Kasumi-1 (cell line): ENCODE measurements around the gene FGF8.
A peak's percentile ranks its signal among the peaks of the same experiment; 100 is the strongest.

Experiments used
- DNase-seq, 2 experiments: peaks; one replicate each; lab custom pipeline; 2025; lab: John Stamatoyannopoulos, UW

FGF8 gene

GRCh38 chr10:101768791-101769170, 7.1 kb downstream of the FGF8 start:
- no peak for DNase-seq

DNA sequence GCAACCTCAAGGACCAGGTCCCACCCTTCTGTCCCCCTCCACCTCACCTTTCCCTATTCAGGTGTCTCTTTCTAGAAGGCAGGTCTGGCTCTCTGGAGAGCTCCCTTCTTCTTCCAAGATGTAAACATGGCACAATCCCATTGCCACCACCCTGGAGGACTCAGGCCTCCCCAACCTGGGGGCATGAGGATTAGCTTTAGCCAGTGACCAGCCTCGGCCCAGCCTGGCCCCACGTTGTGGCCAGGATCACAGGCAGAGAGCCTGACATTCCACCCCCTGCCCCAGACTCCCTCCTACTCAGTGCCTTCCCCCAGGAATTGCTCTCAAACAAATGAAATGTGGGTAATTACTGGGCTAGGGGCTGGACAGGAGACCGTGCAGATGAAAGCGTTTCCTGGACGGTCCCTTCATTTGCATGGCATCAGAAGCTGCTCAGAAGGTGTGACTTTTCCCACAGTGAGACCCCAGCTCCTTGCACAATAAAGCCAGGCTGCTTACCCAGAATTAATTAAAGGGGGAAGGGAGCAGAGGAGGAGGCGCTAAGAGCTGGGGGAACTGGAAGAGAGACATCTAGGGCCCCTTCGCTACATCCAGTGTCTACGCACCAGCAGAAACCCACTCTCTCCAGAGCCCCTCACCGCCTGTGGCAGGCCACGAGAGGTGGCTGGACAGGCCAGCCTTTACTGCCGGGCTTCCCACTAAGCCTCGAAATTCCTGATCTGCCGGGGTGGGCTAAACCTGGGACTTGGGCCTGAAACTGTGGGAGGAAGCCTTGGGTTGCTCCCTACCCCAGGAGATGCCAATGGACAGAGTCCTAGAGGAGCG, 7.7 kb downstream of the FGF8 start:
- no peak for DNase-seq

- no peak for DNase-seq
These were observed 8.3 kb downstream of the FGF8 start for GRCh38 chr10:101767600-101767945.

DNA sequence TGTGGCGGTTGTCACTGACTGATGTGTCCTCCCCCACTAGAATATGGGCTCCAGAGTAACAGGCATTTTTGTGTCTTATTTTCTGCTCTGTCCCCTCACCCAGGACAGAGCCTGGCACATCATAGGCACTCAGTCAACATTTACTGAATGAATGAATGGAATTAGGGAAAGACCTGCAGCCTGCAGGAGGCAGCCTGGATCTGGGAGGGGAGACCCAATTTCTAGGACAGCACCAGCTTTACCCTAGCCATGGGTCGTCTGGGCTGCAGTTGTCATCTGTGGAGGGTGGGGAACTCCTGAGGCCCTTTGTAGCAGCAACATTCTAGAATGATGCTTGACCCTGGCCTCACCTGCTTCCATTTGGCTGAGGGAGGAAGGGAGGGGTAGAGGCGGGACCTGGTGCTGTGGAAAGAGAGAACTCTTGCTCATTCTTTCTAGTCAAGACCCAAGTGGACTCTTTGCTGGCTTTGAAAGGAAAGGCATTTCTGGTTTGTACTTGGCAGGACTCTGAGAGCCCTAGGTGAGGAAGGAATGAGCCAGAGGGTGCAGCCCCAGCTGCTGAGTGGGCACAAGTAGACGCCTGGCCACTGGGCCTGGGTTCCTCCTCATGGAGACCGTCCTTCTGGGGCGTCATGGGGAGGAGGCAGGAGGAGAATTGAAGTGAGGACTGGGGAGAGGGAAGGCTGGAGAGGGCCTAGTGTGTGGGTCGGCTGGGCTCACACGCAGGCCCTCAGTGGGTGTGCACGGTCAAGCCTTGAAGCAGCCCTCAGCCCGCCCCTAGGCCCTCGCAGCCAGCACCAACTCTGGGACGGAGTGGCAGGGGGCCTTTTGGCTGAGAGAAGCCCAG, 8.9 kb downstream of the FGF8 start:
- no peak for DNase-seq

DNA sequence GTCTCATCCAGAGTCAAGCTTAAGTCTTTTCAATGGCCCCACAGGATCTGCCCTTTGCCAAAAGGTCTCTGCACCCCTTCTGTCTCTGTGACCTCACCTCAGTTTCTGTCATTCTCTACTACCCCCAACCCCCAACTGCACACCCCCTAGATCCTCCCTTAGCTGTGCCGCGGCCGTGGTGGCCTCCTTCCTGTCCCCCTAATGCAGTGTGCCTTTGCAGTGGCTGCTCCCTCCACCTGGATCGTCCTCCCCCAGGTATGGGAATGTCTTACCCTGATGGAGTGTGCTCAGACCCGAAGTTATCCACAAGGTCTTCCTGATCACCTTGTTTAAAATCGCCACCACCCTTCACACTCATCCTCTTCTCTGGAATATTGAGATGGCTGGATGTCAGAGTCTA, 9.6 kb downstream of the FGF8 start:
- no peak for DNase-seq

DNA sequence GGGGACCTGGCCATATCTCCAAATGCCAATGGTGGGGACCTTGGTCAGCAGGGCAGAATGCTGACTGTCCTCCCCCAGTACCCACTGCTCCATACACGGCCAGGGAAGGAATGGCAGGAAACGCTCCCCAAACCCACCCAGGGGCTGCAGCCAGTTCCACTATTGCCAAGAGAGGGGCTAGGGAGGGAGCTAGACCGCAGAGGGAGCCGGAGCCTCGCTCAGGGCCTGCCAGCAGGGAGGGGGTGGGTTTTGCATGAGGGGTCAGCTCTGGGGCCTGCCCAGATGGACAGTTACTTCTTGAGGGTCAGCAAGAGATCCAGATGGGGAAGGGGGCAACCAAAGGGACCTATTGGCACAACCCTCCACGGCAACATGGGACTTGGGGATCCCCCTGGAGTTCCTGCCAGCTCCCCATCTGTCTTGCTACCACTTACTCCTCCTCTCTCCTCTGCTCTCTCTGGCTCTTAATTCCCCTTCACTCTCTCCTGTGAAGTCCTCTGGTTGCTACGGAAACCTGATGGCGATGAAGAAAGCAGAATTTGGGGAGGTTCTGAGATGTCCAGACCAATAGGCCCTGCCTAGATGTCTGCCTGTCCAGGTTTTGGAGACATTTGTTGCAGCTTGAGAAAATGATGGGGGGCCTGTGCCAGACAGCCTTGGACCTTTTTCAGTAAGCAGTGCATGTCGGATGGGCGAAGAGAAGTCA, 12.6 kb downstream of the FGF8 start:
- no peak for DNase-seq

GRCh38 chr10:101762736-101763135, 13.2 kb downstream of the FGF8 start:
- DNase-seq: no peak

DNA sequence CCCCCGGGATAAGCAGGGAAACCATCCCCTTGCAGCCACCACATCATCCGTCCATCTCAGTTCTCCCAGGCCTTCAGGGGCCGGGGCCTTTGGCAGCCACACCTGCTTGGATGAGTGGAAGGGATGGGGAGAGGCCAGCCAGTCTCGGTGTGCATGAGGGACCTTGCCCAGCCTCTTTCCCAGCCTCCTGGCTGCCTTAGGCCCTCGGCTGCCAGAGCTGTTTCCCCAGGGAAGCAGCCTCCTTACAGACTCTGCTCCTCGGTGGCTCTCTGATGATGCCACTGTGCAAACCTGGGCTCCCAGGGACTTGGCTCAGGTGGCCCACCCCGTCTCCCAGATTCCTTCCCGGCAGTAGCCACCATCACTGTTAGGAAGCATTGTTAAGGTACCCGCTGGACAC, 14.7 kb downstream of the FGF8 start:
- no peak for DNase-seq

- DNase-seq: no peak
These were observed 15.4 kb downstream of the FGF8 start for GRCh38 chr10:101760510-101760909.

DNA sequence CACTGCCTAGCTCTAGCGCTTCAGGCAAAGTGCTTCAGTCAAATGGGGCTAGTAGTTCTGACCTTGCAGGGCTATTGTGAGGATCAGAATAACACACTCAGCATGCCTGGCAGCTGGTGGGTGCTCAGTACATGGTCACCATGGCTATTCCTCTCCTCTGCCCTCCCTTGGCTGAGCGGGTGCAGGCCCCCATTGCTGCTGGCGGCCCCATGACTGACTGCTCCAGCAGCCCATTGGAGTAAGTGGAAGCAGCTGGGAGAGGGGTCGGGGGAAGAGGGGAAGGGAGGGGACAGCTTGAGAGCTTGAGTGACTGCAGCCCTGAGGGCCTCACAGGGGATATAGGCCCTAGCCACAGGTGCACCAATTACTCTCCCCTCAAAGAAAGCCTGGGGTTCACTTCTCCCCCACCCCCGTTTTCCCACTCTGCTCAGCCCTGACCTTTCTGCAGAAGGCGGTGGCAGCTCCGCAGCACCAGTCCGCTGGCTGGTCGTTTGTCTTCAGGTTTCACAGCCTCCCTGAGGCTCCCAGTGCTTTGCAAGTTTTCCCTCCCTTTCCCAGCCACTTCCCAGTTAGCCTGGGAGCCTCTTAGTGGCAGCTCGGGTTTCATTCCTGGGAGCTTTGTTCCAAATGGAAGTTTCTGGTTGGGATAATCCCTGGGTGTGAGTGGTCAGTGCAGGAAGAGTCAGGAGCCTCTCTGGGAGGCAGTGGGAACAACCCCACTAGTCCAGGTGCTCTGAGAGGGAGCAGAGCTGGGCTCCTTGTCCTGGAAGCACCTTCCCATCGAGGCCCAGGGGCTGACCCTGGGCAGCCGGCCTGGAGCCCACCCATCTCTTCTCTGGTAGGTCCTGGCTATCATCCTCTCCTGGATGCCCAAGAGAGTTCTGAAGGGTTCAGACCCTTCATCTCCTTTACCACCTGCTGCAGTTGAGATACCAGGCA, 16.3 kb downstream of the FGF8 start:
- no peak for DNase-seq

- no peak for DNase-seq
These were observed 17.1 kb downstream of the FGF8 start for GRCh38 chr10:101758858-101759257.

GRCh38 chr10:101752241-101752640, 23.7 kb downstream of the FGF8 start:
- DNase-seq: no peak

GRCh38 chr10:101749047-101750016, 26.6 kb downstream of the FGF8 start:
- no peak for DNase-seq

DNA sequence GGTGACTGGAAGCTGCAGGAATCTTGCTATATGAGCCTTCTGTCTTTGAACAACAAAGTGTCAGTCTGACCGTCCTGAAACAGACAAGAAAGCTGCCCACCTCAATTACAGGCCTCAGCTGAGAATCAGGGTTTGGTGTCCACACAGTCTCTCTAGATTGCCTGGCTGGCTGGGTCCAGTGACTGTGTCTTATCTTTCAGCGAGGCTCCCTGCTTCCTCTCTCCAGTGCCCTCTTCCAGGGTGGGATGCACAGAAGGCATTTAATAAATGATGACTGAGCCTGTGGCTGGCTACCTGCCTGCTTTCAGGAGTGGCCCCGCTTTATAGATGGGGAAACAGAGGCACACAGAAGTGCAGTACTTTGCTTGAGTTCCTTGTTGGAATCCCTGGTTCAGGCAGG, 27.4 kb downstream of the FGF8 start:
- DNase-seq: no peak

- no peak for DNase-seq
These were observed 30.7 kb downstream of the FGF8 start for GRCh38 chr10:101745074-101745696.

DNA sequence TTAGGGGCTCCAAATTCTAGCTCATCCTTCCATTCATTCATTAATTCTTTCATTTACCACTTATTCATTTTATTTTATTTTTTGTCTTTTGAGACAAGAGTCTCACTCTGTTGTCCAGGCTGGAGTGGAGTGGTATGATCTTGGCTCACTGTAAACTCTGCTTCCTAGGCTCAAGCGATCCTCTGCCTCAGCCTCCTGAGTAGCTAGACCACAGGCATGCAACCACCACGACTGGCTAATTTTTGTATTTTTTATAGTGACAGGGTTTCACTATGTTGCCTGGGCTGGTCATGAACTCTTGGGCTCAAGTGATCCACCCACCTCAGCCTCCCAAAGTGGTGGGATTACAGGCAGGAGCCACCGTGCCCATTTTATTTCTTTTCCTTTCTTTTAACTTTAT, 31.6 kb downstream of the FGF8 start:
- no peak for DNase-seq

DNA sequence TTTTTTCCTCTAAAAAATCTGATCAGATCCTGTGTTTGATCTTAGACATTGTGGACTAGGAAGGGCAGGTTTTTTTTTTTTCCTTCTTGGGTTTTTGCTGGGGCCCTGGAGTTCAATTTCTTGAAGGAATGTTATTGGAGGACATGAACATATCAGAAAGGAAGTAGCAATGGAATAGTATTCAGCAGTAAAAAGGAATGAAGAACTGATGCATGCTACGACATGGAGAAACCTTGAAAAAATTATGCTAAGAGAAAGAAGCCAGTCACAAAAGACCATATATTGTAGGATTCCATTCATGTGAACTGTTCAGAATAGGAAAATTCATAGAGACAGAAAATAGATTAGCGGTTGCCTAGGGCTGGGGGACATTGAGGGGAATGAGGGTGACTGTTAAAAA, 34.0 kb downstream of the FGF8 start:
- DNase-seq: no peak

DNA sequence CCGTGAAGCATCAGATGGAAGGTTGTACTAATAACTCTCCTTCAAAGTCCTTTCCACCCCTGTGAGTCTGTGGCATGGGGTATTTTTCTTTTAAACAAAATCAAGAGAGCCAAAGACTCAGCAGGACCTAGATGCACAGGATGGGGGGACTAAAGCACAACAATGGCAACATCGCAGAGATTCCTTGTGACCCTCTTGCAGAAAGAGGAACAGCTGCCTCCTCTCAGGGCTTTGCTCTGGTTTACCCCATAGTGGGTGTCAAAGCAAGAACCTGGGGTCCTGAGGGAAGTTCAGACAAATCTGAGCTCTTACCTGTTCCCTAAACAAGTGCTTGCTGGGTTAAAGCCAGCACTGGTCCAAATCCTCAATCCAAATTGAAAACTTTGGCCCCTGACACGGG, 39.2 kb downstream of the FGF8 start:
- DNase-seq: peak in 1 of 2 experiments; percentile 20

- DNase-seq: no peak
These were observed 43.8 kb downstream of the FGF8 start for GRCh38 chr10:101732096-101732495.

GRCh38 chr10:101726115-101726387, 49.9 kb downstream of the FGF8 start:
- no peak for DNase-seq
